ENCODE results near the gene MYH9. TPM values are rescaled to one million over a fixed set of nuclear protein-coding genes. Genes with fewer than 3 reads are reported as not detected.

MYH9 gene
- total and polyA plus RNA-seq, 2 experiments from 2014 or later: 58.4 to 233 TPM

DNA sequence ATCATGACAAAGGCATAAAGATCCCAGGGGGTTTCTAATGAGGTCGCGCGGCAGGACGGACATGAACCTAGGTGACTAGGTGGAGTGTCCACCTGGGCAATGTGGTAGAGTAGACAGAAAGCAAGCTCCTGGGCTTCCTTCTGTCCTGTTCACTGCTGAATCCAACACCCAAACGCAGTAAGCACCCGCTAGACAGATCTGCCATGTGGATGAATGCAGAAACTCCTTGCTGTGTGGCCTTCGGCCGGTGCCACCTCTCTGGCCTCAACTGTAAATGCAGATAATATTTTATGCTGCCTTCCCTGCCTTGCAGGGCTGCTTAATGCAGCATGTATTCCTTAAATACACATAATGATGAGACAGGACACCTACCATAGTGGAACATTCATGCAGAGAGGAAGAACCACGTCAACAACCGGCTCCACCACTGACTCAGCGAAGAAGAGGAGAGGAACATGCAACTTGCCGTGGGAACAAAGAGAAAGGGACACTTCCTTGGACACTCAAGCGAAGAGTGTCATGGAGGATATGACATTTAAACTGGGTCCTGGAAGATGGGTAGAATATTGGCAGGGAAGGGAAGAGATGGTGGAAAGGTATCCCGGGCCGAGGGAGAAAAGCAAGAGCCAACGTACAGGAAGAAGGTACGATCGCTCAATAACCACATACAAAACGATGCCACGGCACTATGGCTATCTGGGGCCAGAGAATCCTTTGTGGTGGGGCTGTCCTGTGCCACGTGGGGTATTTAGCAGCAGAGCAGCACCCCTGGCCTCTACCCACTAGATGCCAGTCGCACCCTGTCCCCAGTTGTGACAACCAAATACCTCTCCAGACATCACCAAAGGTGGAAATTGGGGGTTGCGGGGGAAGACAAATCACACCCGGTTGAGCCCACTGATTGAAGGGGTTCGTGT lies 30.8 kb downstream of the MYH9 start (continued):
- no peak for TF ChIP-seq CTCF (conservative IDR thresholded peaks at IDR 0.05; ENCODE audit: low read depth in 2 of 2)
- no peak for TF ChIP-seq ZNF462 (CRISPR knock-in tag; IDR thresholded peaks at IDR 0.05)
- no peak for TF ChIP-seq STAT1 (IDR thresholded peaks at IDR 0.05; ENCODE audit: unreplicated experiment)

- Histone ChIP-seq H3K4me2 (no peak overlapping the region), H4K20me1 (replicated peaks; ENCODE audit: insufficient read depth) (peaks cover 31% of the 10 kb centered on the region)
- peaks cover 78% of the 10 kb centered on the region for H3K4me1 Mint-ChIP-seq
- TF ChIP-seq ZNF114 (CRISPR knock-in tag; IDR thresholded peaks at IDR 0.05) (no peak), ZNF462 (CRISPR knock-in tag; IDR thresholded peaks at IDR 0.05) (no peak)
Observed at GRCh38 chr22:36355894-36356293, 31.9 kb downstream of the MYH9 start.

More at GRCh38 chr22:36355894-36356293, 31.9 kb downstream of the MYH9 start:
- no peak overlapping the region for H2AFZ ChIP-seq
- H3K9me3 Mint-ChIP-seq: no peaks in the 10 kb centered on the region
- H3K27ac ChIP-seq (ENCODE audit: low read depth): peak overlapping the region; percentile 90
- H3K9me2 ChIP-seq (ENCODE audit: insufficient read depth): peaks cover 3% of the 10 kb centered on the region
- H3K36me3 ChIP-seq (ENCODE audit: insufficient read depth): no peaks in the 10 kb centered on the region
- peaks cover 99% of the 10 kb centered on the region for H3K79me2 ChIP-seq (replicated peaks; ENCODE audit: insufficient read depth)
- 0 out of 2 replicates have a peak, but pooled peaks cover 2% of the 10 kb centered on the region for H3F3A ChIP-seq (replicated peaks; ENCODE audit: low read depth)
- peaks cover 78% of the 10 kb centered on the region for H3K4me1 ChIP-seq (ENCODE audit: insufficient read depth)
- H3K27ac Mint-ChIP-seq: peak overlapping the region; percentile 93
- H3K4me3 ChIP-seq: no peak overlapping the region
- ATAC-seq (no peak), DNase-seq (ENCODE audit: low spot score) (no peak)
- H3K4me3 Mint-ChIP-seq: no peak overlapping the region; the same call in 2 of the 3 replicates
- no peaks in the 10 kb centered on the region for H3K27me3 ChIP-seq (ENCODE audit: insufficient read depth)
- peaks cover 13% of the 10 kb centered on the region for H3K36me3 Mint-ChIP-seq (ENCODE audit: low read depth)
- peaks cover 8% of the 10 kb centered on the region for H3K27me3 Mint-ChIP-seq (ENCODE audit: insufficient read depth, low read depth, poor library complexity)
